Fibroblast of upper back skin (primary cell): Measurements from ENCODE around the gene MS4A3.
"Not testable (repeated sequence)": the region's sequence is repeated elsewhere in the genome, so short reads cannot be mapped to it uniquely, and the experiment has no call there.

ENCODE experiments used
- DNase-seq: peaks from one replicate; pipeline ENCODE4 v3.0.0-alpha.2; 2013

MS4A3 gene

DNA sequence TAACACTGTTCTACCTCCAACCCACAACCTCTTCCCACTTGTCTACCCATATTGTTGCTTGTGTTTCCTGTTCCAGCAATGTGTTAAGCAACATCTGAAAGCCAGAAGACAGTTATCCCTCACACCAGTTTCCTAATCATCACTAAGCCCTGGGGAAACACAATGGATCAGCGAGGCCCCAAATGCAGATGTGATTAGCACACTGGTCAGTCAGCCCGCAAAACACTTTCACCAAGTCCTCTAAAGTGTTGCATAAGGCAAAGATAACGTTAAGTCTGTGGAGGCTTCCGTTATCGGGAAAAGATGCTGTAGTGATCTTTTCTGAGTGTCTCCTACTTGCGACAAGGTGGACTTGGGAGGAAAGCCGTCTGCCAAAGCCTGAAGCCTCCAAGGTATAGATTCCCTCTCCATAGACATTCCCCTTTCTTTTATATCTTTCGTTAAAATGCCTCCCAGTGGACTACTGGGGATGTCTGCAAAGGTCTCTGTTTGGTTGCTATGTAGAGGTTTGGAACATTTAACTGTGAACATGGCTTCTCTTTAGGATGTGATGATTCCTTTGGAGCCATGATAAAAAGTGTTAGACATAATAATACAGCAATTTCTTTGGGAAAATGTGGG, at the start of gene MS4A3:
Gene MS4A3 (plus strand): TSS at position 317 of the 621 bp plus-strand sequence. CDS start 4,496 bp downstream, outside the sequence.
- DNase-seq = no peak

DNA sequence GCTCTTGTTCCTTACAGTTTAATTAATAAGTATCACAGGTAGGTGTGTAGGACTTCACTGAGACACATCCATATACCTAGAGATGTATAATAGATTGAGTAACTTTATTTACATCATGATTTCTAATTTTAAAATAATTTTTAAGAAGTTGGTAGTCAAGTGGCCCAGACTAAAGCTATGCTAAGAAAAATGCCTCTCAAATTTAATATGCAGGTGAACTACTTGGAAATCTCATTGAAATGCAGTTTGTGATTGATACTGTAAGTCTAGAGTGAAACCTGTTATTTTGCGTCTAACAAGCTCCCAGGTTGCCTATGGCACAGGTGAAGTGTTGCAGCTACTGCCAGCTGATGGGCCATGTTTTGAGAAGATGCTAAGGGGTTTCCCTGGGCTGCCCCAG, 39.6 kb upstream of the MS4A3 start, which contains the start of gene OOSP4B:
Gene OOSP4B (plus strand): TSS at position 301 of the 400 bp plus-strand sequence.
- DNase-seq = no peak

- DNase-seq = no peak
Measured at GRCh38 chr11:60018058-60018457, 38.4 kb upstream of the MS4A3 start.

DNA sequence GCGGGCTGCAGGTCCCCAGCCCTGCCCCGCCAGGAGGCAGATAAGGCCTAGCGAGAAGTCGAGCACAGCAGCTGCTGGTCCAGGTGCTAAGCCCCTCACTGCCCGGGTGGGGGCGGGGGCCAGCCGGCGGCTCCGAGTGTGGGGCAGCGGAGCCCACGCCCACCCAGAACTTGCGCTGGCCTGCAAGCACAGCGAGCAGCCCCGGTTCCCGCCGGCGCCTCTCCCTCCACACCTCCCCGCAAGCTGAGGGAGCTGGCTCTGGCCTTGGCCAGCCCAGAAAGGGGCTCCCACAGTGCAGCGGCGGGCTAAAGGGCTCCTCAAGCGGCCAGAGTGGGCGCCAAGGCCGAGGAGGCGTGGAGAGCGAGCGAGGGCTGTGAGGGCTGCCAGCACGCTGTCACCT, 36.1 kb upstream of the MS4A3 start:
- not testable (repeated sequence) for DNase-seq

GRCh38 chr11:60029015-60029632, 27.3 kb upstream of the MS4A3 start:
- DNase-seq = no peak

- DNase-seq = no peak
Measured at GRCh38 chr11:60040109-60040508, 16.4 kb upstream of the MS4A3 start, which contains the start of gene OOSP2. TSS of gene OOSP2 (plus strand) at chr11:60040409. CDS start at chr11:60040460, 51 bp downstream.

DNA sequence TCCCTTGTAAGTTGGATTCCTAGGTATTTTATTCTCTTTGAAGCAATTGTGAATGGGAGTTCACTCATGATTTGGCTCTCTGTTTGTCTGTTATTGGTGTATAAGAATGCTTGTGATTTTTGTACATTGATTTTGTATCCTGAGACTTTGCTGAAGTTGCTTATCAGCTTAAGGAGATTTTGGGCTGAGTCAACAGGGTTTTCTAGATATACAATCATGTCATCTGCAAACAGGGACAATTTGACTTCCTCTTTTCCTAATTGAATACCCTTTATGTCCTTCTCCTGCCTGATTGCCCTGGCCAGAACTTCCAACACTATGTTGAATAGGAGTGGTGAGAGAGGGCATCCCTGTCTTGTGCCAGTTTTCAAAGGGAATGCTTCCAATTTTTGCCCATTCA, 6.0 kb upstream of the MS4A3 start:
- not testable (repeated sequence) for DNase-seq

DNA sequence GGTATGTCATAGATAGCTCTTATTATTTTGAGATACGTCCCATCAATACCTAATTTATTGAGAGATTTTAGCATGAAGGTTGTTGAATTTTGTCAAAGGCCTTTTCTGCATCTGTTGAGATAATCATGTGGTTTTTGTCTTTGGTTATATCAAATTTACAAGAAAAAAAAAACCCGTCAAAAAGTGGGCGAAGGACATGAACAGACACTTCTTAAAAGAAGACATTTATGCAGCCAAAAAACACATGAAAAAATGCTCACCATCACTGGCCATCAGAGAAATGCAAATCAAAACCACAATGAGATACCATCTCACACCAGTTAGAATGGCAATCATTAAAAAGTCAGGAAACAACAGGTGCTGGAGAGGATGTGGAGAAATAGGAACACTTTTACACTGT, 5.6 kb upstream of the MS4A3 start:
- not testable (repeated sequence) for DNase-seq

- DNase-seq = no peak
Measured at GRCh38 chr11:60059052-60059451, 2.6 kb downstream of the MS4A3 start.

DNA sequence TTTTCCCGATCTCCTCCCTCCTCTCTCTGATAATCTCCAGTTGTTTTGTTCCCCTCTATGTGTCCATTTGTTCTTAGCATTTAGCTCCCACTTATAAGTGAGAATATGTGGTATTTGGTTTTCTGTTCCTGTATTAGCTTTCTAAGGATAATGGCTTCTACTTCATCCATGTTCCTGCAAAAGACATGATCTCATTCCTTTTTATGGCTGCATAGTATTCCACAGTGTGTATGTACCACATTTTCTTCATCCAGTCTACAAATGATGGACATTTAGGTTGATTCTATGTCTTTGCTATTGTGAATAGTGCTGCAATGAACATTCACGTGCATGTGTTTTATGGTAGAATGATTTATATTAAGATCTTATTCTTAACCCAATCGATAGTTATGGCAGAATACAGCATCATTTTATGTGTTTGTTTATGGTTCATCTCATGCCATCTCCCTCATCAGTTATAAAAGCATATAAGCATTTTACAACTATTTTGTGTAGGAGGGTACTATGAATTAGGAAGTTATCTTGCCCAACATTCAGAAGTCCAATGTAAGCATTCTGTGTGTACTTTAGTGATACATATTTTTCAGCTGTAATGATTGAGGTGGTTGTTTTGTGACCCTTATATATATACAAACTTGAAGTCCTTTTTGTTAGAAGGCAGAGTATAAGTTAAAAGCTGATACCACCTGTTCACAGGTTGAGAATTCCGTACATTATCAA, 3.2 kb downstream of the MS4A3 start:
- DNase-seq = no peak

- DNase-seq = no peak
Measured at GRCh38 chr11:60064111-60064510, 7.6 kb downstream of the MS4A3 start.

DNA sequence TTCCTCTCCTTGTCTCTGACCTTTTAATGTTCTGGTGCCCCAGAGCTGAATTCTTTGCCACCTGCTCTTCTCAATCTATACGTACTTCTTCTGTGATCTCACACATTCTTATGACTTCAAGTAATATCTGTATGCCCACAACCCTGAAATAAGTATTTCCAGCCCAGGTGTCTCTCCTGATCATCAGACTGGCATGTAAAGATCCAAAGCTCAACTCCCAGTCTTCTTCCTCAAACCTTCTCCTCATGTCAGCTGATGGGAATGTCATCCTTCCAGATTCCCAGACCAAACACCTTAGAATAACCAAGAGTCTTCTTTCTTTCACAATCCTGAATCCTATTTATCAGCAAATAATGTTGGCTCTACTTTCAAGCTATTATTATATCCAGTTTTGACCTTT, 9.3 kb downstream of the MS4A3 start:
- no peak for DNase-seq

- DNase-seq = no peak
Measured at GRCh38 chr11:60069450-60069849, 13.0 kb downstream of the MS4A3 start.

- not testable (repeated sequence) for DNase-seq
Measured at GRCh38 chr11:60071644-60072043, 15.2 kb downstream of the MS4A3 start.

DNA sequence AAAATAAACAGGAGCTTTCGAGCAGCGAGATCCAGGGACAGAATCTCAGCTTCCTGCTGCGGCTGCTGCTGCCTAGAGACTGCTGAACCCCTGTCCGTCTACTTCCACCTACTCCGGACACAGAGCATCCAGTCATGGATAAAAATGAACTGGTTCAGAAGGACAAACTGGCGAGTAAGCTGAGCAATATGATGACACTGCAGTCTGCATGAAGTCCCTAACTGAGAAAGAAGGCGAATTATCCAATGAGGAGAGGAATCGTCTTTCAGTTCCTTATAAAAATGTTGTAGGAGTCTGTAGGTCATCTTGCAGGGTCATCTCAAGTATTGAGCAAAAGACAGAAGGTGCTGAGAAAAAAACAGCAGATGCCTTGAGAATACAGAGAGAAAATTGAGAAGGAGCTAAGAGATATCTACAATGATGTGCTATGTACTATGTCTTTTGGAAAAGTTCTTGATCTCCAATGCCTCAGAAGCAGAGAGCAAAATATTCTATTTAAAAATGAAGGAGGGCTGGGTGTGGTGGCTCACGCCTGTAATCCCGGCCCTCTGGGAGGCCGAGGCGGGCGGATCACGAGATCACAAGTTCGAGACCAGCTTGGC, 20.9 kb downstream of the MS4A3 start:
- no peak for DNase-seq

GRCh38 chr11:60077981-60078380, 21.5 kb downstream of the MS4A3 start:
- DNase-seq = no peak

DNA sequence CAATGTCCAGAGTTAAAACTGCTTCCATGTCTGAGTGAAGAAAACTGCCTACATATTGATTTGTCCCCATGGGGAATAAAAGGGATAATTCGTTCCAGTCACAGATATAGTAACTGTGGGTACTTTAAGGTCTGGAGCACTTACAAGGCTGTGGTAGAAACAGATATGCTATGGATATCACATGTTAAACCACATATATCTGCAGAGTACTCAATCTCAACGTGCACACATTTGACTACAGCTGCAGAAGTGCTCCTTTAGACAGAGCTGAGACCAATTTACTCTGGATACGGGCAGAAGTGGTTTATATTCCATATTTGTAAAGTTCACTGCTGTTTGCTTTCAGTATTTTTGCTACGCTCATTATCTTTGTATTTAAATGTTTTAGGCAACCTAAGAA, 22.3 kb downstream of the MS4A3 start:
- DNase-seq = no peak

- no peak for DNase-seq
Measured at GRCh38 chr11:60080535-60080934, 24.1 kb downstream of the MS4A3 start.

GRCh38 chr11:60084631-60085273, 28.3 kb downstream of the MS4A3 start:
- no peak for DNase-seq

DNA sequence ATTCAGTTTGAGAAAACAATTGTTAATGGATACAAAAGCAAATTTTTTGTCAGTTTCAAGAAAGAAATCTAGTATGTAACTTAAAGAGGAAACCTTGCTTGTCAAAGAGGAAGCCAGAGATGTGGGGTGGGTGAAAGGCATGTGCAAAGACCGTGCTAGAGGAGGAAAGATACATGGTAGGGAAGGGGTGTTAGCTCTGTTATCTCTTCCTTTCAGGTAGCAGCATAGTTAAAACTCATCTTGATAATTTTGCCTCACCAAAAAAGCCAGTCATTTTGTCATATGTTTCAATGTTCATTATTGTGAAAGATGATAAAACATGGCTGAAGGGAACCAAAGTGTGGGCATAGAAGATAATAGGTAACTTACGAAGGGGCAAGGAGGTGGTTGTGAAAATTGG, 29.4 kb downstream of the MS4A3 start:
- no peak for DNase-seq

DNA sequence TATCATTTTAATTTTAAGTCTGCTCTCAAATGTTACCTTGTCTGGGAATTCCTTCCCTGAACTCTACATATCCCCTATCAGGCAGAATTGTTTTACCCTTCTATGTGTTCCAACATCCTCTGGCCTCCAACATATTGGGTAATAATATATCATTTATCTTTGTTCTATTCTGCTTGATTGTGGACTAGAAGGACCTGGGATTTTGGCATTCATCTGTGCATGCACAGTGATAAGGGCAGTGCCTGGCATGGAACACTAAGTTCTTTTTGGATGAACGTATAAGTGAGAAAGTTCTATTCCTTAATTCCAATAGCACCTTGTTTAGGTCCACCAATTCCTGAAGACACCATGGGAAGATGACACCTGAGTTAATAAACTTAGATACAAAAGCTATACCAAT, 30.8 kb downstream of the MS4A3 start:
- no peak for DNase-seq

DNA sequence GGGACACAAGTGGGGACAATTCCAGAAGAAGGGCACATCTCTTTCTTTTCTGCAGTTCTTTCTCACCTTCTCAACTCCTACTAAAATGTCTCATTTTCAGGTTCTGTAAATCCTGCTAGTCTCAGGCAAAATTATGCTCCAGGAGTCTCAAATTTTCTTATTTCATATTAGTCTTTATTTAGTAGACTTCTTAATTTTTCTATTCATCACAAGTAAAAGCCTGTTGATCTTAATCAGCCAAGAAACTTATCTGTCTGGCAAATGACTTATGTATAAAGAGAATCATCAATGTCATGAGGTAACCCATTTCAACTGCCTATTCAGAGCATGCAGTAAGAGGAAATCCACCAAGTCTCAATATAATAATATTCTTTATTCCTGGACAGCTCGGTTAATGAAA, 31.9 kb downstream of the MS4A3 start, which contains the start of gene MS4A2:
Gene MS4A2 (plus strand): TSS at position 301 of the 400 bp plus-strand sequence. CDS start 102 bp downstream, outside the sequence.
- DNase-seq = no peak
